ENCODE measurements around the gene SAGE1.
"Not testable (repeated sequence)": the region's sequence is repeated elsewhere in the genome, so short reads cannot be mapped to it uniquely, and the experiment has no call there.

The SAGE1 gene, protein sequence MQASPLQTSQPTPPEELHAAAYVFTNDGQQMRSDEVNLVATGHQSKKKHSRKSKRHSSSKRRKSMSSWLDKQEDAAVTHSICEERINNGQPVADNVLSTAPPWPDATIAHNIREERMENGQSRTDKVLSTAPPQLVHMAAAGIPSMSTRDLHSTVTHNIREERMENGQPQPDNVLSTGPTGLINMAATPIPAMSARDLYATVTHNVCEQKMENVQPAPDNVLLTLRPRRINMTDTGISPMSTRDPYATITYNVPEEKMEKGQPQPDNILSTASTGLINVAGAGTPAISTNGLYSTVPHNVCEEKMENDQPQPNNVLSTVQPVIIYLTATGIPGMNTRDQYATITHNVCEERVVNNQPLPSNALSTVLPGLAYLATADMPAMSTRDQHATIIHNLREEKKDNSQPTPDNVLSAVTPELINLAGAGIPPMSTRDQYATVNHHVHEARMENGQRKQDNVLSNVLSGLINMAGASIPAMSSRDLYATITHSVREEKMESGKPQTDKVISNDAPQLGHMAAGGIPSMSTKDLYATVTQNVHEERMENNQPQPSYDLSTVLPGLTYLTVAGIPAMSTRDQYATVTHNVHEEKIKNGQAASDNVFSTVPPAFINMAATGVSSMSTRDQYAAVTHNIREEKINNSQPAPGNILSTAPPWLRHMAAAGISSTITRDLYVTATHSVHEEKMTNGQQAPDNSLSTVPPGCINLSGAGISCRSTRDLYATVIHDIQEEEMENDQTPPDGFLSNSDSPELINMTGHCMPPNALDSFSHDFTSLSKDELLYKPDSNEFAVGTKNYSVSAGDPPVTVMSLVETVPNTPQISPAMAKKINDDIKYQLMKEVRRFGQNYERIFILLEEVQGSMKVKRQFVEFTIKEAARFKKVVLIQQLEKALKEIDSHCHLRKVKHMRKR

DNA sequence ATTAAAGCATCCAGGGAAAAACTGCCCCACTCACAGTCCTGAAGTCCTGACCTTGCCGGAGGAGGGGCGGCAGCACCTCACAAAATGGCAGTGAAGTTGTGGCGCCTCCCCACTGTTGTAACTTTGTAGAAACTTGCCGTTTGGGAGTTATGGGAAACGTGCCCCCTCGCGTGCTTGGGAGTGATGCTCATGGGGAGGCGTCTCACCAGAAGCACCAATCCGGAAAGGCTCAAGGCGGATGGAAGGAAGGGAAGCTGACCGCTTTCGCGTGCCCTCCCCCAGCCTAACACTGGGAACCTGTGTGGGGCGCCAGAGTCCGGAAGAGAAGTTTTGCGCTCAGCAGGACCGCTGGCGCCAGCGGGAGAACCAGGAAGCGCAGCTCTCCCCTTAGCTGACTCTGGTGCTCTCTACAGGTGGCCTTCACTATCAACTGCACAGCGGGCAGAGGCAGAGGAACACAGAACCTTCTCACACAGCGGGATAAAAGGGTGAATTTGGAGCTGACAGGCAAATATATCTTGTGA, at the start of gene SAGE1, which contains the start of gene CT45A10:
SAGE1 (plus strand) TSS at position 423 of the 524 bp plus-strand sequence. CDS start 2,527 bp downstream, outside the sequence.
CT45A10 (minus strand) TSS at position 151 of the 524 bp plus-strand sequence. CDS start 8,100 bp downstream, outside the sequence.
- H3K27me3 Mint-ChIP-seq (ENCODE audit: low read depth), result peaks cover 4% of the 10 kb centered on the region
- TF ChIP-seq, protein P1, sequence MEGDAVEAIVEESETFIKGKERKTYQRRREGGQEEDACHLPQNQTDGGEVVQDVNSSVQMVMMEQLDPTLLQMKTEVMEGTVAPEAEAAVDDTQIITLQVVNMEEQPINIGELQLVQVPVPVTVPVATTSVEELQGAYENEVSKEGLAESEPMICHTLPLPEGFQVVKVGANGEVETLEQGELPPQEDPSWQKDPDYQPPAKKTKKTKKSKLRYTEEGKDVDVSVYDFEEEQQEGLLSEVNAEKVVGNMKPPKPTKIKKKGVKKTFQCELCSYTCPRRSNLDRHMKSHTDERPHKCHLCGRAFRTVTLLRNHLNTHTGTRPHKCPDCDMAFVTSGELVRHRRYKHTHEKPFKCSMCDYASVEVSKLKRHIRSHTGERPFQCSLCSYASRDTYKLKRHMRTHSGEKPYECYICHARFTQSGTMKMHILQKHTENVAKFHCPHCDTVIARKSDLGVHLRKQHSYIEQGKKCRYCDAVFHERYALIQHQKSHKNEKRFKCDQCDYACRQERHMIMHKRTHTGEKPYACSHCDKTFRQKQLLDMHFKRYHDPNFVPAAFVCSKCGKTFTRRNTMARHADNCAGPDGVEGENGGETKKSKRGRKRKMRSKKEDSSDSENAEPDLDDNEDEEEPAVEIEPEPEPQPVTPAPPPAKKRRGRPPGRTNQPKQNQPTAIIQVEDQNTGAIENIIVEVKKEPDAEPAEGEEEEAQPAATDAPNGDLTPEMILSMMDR (IDR thresholded peaks at IDR 0.05; ENCODE audit: unreplicated experiment in 3 of 3), result no peak
- H3K36me3 Mint-ChIP-seq (ENCODE audit: low read depth), result no peaks in the 10 kb centered on the region
- no peaks in the 10 kb centered on the region for H3K4me1 Mint-ChIP-seq
- peaks cover 15% of the 10 kb centered on the region for H3K9me3 Mint-ChIP-seq
- H3K27ac Mint-ChIP-seq, result no peak within 1 kb of the TSS
- H3K4me3 Mint-ChIP-seq, result no peak within 1 kb of the TSS

DNA sequence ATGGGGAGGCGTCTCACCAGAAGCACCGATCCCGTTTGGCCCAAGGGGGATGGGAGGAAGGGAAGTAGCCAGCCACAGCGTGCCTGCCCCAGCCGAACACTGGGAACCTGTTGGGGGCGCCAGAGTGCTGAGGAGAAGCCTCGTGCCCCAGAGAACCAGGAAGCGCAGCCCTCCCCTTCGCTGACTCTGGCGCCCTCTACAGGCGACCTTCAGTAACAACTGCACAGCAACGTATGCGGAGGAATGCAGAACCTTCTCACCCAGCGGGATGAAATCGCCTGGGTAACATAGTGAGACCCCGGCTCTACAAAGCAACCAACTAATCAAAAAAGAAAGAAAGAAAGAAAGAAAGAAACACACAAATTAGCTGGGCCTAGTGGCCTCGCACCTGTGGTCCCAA, 39.1 kb upstream of the SAGE1 start, which contains the start of gene CT45A8:
CT45A8 (minus strand) TSS at position 101 of the 400 bp plus-strand sequence. CDS start 3,755 bp downstream, outside the sequence.
- H3K27me3 Mint-ChIP-seq (ENCODE audit: low read depth); H3K9me3 Mint-ChIP-seq; H3K36me3 Mint-ChIP-seq (ENCODE audit: low read depth); H3K4me1 Mint-ChIP-seq; H3K4me3 Mint-ChIP-seq; H3K27ac Mint-ChIP-seq: not testable (repeated sequence)

DNA sequence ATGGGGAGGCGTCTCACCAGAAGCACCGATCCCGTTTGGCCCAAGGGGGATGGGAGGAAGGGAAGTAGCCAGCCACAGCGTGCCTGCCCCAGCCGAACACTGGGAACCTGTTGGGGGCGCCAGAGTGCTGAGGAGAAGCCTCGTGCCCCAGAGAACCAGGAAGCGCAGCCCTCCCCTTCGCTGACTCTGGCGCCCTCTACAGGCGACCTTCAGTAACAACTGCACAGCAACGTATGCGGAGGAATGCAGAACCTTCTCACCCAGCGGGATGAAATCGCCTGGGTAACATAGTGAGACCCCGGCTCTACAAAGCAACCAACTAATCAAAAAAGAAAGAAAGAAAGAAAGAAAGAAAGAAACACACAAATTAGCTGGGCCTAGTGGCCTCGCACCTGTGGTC, 21.8 kb upstream of the SAGE1 start, which contains the start of gene CT45A9:
CT45A9 (minus strand) TSS at position 101 of the 400 bp plus-strand sequence. CDS start 3,751 bp downstream, outside the sequence.
- H3K4me1 Mint-ChIP-seq; H3K27me3 Mint-ChIP-seq (ENCODE audit: low read depth); H3K4me3 Mint-ChIP-seq; H3K27ac Mint-ChIP-seq; H3K9me3 Mint-ChIP-seq; H3K36me3 Mint-ChIP-seq (ENCODE audit: low read depth): not testable (repeated sequence)

DNA sequence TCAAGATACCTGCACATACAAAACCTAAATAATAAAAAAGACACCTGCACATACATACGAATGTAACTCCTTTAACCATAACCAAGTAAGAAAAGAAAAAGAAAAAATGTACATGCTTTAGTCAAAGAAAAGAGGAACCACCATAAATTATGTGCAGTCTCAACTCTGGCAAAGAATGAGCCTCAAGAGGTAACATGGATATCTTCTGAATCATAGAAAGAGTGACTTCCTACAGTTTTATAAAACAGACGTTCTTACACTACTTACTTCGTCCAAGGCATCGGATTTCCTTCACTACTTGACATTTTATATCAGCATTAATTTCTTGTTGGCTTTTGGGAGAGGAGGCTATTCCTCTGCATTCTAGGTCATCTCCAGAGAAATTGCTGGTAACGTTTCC, 10.8 kb upstream of the SAGE1 start:
- not testable (repeated sequence) for H3K36me3 Mint-ChIP-seq (ENCODE audit: low read depth); H3K27me3 Mint-ChIP-seq (ENCODE audit: low read depth); H3K4me1 Mint-ChIP-seq; H3K4me3 Mint-ChIP-seq; H3K9me3 Mint-ChIP-seq; H3K27ac Mint-ChIP-seq

DNA sequence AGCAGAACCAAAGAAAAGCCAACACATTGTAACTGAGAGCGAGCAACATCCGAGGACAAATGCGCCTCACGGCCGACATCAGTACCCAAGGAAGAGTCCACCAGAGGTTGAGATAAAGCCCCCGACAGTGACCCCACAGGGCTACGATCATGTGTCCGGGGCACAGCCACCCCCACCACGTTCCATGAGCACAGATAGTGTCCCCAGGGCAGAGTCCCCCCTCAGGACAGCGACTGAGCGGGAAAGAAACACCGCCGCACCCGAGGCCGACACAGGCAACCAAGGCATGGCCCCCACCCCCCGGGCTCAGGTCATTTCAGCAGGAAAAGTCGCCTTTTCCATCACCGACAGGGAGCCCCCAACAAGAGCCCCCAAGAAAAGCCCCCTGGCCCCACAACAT, 5.3 kb upstream of the SAGE1 start:
- not testable (repeated sequence) for H3K4me3 Mint-ChIP-seq; H3K36me3 Mint-ChIP-seq (ENCODE audit: low read depth); H3K27me3 Mint-ChIP-seq (ENCODE audit: low read depth); H3K4me1 Mint-ChIP-seq; H3K27ac Mint-ChIP-seq
- H3K9me3 Mint-ChIP-seq, result peaks cover 11% of the 10 kb centered on the region

DNA sequence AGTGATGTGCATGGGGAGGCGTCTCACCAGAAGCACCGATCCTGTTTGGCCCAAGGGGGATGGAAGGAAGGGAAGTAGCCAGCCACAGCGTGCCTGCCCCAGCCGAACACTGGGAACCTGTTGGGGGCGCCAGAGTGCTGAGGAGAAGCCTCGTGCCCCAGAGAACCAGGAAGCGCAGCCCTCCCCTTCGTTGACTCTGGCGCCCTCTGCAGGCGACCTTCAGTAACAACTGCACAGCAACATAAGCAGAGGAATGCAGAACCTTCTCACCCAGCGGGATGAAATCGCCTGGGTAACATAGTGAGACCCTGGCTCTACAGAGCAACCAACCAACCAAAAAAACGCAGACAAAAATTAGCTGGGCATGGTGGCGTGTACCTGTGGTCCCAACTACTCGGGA, 4.5 kb upstream of the SAGE1 start:
- peaks cover 11% of the 10 kb centered on the region for H3K9me3 Mint-ChIP-seq
- not testable (repeated sequence) for H3K36me3 Mint-ChIP-seq (ENCODE audit: low read depth); H3K27ac Mint-ChIP-seq; H3K4me3 Mint-ChIP-seq; H3K4me1 Mint-ChIP-seq; H3K27me3 Mint-ChIP-seq (ENCODE audit: low read depth)

DNA sequence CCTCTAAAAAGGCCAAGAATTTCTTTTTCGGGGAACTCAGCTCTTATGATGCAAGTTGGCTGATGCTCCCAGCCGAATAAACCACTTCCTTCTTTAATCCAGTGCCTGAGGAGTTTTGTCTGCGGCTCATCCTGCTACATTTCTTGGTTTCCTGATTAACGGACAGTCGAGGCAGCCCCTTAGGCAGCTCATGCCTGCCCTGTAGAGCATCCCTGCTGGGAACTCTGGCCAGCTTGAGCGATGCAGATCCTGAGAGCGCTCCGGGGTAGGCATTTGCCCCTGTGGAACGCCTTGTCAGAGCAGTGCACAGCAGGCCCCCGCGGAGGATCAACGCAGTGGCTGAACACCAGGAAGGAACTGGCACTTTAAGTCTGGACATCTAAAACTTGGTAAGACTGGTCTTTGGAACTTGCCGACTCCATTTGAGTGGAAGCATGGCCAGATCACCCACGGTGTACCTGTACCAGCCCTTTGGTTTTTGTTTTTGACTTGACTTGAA, 3.4 kb upstream of the SAGE1 start:
- peaks cover 15% of the 10 kb centered on the region for H3K9me3 Mint-ChIP-seq
- H3K27me3 Mint-ChIP-seq (ENCODE audit: low read depth), result peaks cover 4% of the 10 kb centered on the region
- no peaks in the 10 kb centered on the region for H3K4me1 Mint-ChIP-seq
- TF ChIP-seq, protein P1 (IDR thresholded peaks at IDR 0.05; ENCODE audit: unreplicated experiment in 3 of 3), result no peak
- H3K36me3 Mint-ChIP-seq (ENCODE audit: low read depth), result no peaks in the 10 kb centered on the region
- H3K4me3 Mint-ChIP-seq, result no peak overlapping the region
- no peak overlapping the region for H3K27ac Mint-ChIP-seq

DNA sequence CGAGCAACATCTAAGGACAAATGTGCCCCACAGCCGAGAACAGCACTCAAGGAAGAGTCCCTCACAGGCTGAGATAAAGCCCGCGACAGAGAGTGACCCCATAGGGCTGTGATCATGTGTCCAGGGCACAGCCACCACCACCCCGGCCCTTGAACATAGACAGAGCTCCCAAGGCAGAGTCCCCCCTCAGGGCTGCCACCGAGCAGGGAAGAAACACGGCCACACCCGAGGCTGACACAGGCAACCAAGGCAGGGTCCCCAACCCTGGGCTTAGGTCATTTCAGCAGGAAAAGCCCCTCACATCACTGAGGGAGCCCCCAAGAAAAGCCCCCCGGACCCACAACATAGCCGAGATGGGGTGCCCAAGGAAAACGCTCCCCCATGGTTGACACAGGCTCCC, 735 bp upstream of the SAGE1 start:
- Mint-ChIP-seq H3K4me1 (no peaks in the 10 kb centered on the region), H3K36me3 (ENCODE audit: low read depth) (no peaks in the 10 kb centered on the region), H3K9me3 (peaks cover 15% of the 10 kb centered on the region), H3K27me3 (ENCODE audit: low read depth) (peaks cover 4% of the 10 kb centered on the region), H3K4me3 (no peak overlapping the region), H3K27ac (no peak overlapping the region)
- TF ChIP-seq, protein P1 (IDR thresholded peaks at IDR 0.05; ENCODE audit: unreplicated experiment in 3 of 3), result no peak

Data from nephron (organoid).